ENCODE measurements around the gene NUDT4B.
"Not testable (repeated sequence)": the region's sequence is repeated elsewhere in the genome, so short reads cannot be mapped to it uniquely, and the experiment has no call there.

NUDT4B gene

GRCh38 chr1:148743200-148743599, 5.4 kb upstream of the NUDT4B start:
- not testable (repeated sequence) for DNase-seq

- DNase-seq, result not testable (repeated sequence)
Measured at GRCh38 chr1:148743726-148744720, 4.6 kb upstream of the NUDT4B start.

GRCh38 chr1:148749335-148749681, 734 bp downstream of the NUDT4B start:
- not testable (repeated sequence) for DNase-seq

- DNase-seq, result not testable (repeated sequence)
Measured at GRCh38 chr1:148756231-148756630, 7.7 kb downstream of the NUDT4B start.

- not testable (repeated sequence) for DNase-seq
Measured at GRCh38 chr1:148757446-148757845, 8.9 kb downstream of the NUDT4B start.

- DNase-seq, result not testable (repeated sequence)
Measured at GRCh38 chr1:148758412-148758811, 9.8 kb downstream of the NUDT4B start.

GRCh38 chr1:148758925-148759324, 10.4 kb downstream of the NUDT4B start:
- DNase-seq, result not testable (repeated sequence)

GRCh38 chr1:148759749-148760148, 11.2 kb downstream of the NUDT4B start:
- not testable (repeated sequence) for DNase-seq

- not testable (repeated sequence) for DNase-seq
Measured at GRCh38 chr1:148760206-148760605, 11.6 kb downstream of the NUDT4B start.

- not testable (repeated sequence) for DNase-seq
Measured at GRCh38 chr1:148761360-148761759, 12.8 kb downstream of the NUDT4B start.

- not testable (repeated sequence) for DNase-seq
Measured at GRCh38 chr1:148765238-148766019, 16.9 kb downstream of the NUDT4B start.

- DNase-seq, result not testable (repeated sequence)
Measured at GRCh38 chr1:148768541-148768940, 20.0 kb downstream of the NUDT4B start.

GRCh38 chr1:148769495-148769894, 20.9 kb downstream of the NUDT4B start:
- not testable (repeated sequence) for DNase-seq

- not testable (repeated sequence) for DNase-seq
Measured at GRCh38 chr1:148773690-148774089, 25.1 kb downstream of the NUDT4B start.

- not testable (repeated sequence) for DNase-seq
Measured at GRCh38 chr1:148774102-148774501, 25.5 kb downstream of the NUDT4B start.

- DNase-seq, result not testable (repeated sequence)
Measured at GRCh38 chr1:148775263-148775662, 26.7 kb downstream of the NUDT4B start.

GRCh38 chr1:148777649-148778048, 29.1 kb downstream of the NUDT4B start:
- DNase-seq, result not testable (repeated sequence)

- DNase-seq, result not testable (repeated sequence)
Measured at GRCh38 chr1:148780404-148780803, 31.8 kb downstream of the NUDT4B start.

- not testable (repeated sequence) for DNase-seq
Measured at GRCh38 chr1:148791543-148792099, 43.0 kb downstream of the NUDT4B start.

GRCh38 chr1:148793762-148794332, 45.3 kb downstream of the NUDT4B start:
- not testable (repeated sequence) for DNase-seq

All from NCI-H524 (cell line).